Stomach (tissue), 9 donors: Measurements from ENCODE around the gene MOV10L1. TPM values are rescaled to one million over a fixed set of nuclear protein-coding genes. Genes with fewer than 3 reads are reported as not detected.
A peak's percentile ranks its signal among the peaks of the same experiment; 100 is the strongest.

Source experiments
- DNase-seq, 2 donors: peaks; one replicate each; pipeline versions ENCODE4 v3.0.0 to v3.0.0-alpha.2; 2013 to 2019
- H3K27ac ChIP-seq, 5 donors: fragments of 200-600 bp in 4 of 5; sonication (generic) in 4 of 5; one replicate each; pipeline ENCODE4 v1.5.1; 2013 to 2019; ENCODE audit warnings: mild to moderate bottlenecking in 1 of 5, moderate library complexity in 1 of 5
- H3K27me3 ChIP-seq, 3 donors: fragments of 200-600 bp; sonication (generic); one replicate each; pipeline ENCODE4 v1.5.1; 2017 to 2019; ENCODE audit warnings: mixed run types in 1 of 3
- H3K36me3 ChIP-seq, 4 donors: fragments of 200-600 bp; sonication (generic); 1 replicate in 3 of 4; 2 replicates in 1 of 4; pipeline ENCODE4 v1.5.1; 2016 to 2019
- H3K4me1 ChIP-seq, 4 donors: fragments of 200-600 bp; sonication (generic); one replicate each; pipeline ENCODE4 v1.5.1; 2016 to 2019
- H3K4me3 ChIP-seq, 4 donors: fragments of 200-600 bp; sonication (generic) in 3 of 4; one replicate each; pipeline ENCODE4 v1.5.1; 2016 to 2019; ENCODE audit warnings: mild to moderate bottlenecking in 1 of 4
- H3K9me3 ChIP-seq, 4 donors: fragments of 200-600 bp; sonication (generic); one replicate each; pipeline ENCODE4 v1.5.1; 2016 to 2019
- CTCF ChIP-seq, 7 experiments: fragments of 450-650 bp in 4 of 7; fragments of 200-600 bp in 3 of 7; sonication (generic) in 3 of 7; IDR thresholded peaks; one replicate each; pipeline ENCODE4 v1.5.1; 2016 to 2019; ENCODE audit warnings: antibody characterized with exemption in 7 of 7, control low read depth in 2 of 7, mild to moderate bottlenecking in 1 of 7
- EP300 ChIP-seq: sonication (generic); formaldehyde crosslinking; IDR thresholded peaks from one replicate; pipeline ENCODE4 v1.6.1; 2017; ENCODE audit warnings: antibody characterized with exemption
- POLR2A ChIP-seq, 4 donors: fragments of 450-650 bp; IDR thresholded peaks; one replicate each; pipeline ENCODE4 v1.6.1; 2016; ENCODE audit warnings: antibody characterized with exemption in 4 of 4, control low read depth in 2 of 4, mild to moderate bottlenecking in 1 of 4, moderate library complexity in 1 of 4
- POLR2AphosphoS5 ChIP-seq, 3 donors: sonication (generic); formaldehyde crosslinking; IDR thresholded peaks; one replicate each; pipeline ENCODE4 v1.6.1; 2016; ENCODE audit warnings: antibody characterized with exemption in 3 of 3
- WGBS, 5 donors: extraction: QIAGEN DNeasy Blood & Tissue Kit in 3 of 5; methylation state at CpG; one replicate each; pipeline versions ENCODE4 v1.1.5 to v1.1.7; 2013 to 2018; 5-methylcytosine and 5-hydroxymethylcytosine counted together
- intact Hi-C: fragments of 100-400 bp; cut with DNase I; formaldehyde crosslinking; loops from one replicate; pipeline ENCODE4 v1.15.1; 2023; ENCODE audit warnings: low total_unique reads
- polyA plus RNA-seq, 3 donors: library from polyadenylated mRNA; stranded (reverse); fragments of 200-250 nt; gene quantifications; one replicate each; pipeline ENCODE4 v1.2.3, GENCODE V29; 2013
- total RNA-seq, 5 donors: library from RNA; depleted of rRNA; stranded (reverse); fragments of >200 nt; gene quantifications; one replicate each; pipeline versions ENCODE4 v1.1.0 to v1.2.3, GENCODE V29; 2014 to 2016
- donor health status: healthy with polysubstance abuse.
- donor health status: Bipolar disorder and iron deficiency.
- donor health status: healthy.

Gene MOV10L1
- total and polyA plus RNA-seq, 8 donors, result 0.12 to 2.8 (median 0.46) TPM; not detected in 3

GRCh38 chr22:50102946-50103345 lies 13.1 kb downstream of the MOV10L1 start:
- TF ChIP-seq POLR2A (IDR thresholded peaks at IDR 0.05), result no peak
- TF ChIP-seq POLR2AphosphoS5 (IDR thresholded peaks at IDR 0.05), result no peak
- no peak for TF ChIP-seq CTCF (IDR thresholded peaks at IDR 0.05)
- no peak for TF ChIP-seq EP300
- H3K4me1 ChIP-seq, result no peaks in the 10 kb centered on the region
- no peak for DNase-seq
- intact Hi-C loops, result no loop called here
- H3K9me3 ChIP-seq, result no peaks in the 10 kb centered on the region
- H3K27ac ChIP-seq, result no peak overlapping the region
- H3K4me3 ChIP-seq, result no peak overlapping the region
- H3K27me3 ChIP-seq, result peaks cover 0 to 7% (median 0%) of the 10 kb centered on the region in 3 donors
- no peaks in the 10 kb centered on the region for H3K36me3 ChIP-seq
- WGBS, 5 donors, result 42 to 56% (median 47%) methylated on average over 11 of the region's 11 CpGs

- no peak overlapping the region for H3K4me3 ChIP-seq
- no peak overlapping the region for H3K27ac ChIP-seq
- DNase-seq, result no peak
- H3K4me1 ChIP-seq, result no peaks in the 10 kb centered on the region
- TF ChIP-seq CTCF (IDR thresholded peaks at IDR 0.05), result no peak
- no peak for TF ChIP-seq POLR2A (IDR thresholded peaks at IDR 0.05)
- TF ChIP-seq EP300, result no peak
- no peak for TF ChIP-seq POLR2AphosphoS5 (IDR thresholded peaks at IDR 0.05)
- no peaks in the 10 kb centered on the region for H3K36me3 ChIP-seq
- 48 to 64% (median 59%) methylated on average over 6 of the region's 6 CpGs for WGBS, 5 donors
- peaks cover 0 to 9% (median 0%) of the 10 kb centered on the region in 3 donors for H3K27me3 ChIP-seq
- intact Hi-C loops, result no loop called here
- H3K9me3 ChIP-seq, result no peaks in the 10 kb centered on the region
Observed at GRCh38 chr22:50104141-50104544, 14.3 kb downstream of the MOV10L1 start.

- intact Hi-C loops, result no loop called here
- Histone ChIP-seq H3K4me3 (no peak overlapping the region), H3K36me3 (no peaks in the 10 kb centered on the region), H3K27ac (no peak overlapping the region), H3K4me1 (no peaks in the 10 kb centered on the region), H3K9me3 (no peaks in the 10 kb centered on the region), H3K27me3 (peaks cover 0 to 9% (median 0%) of the 10 kb centered on the region in 3 donors)
- peak in 1 of 2 donors; percentile 79 for DNase-seq
- WGBS, 5 donors, result 55 to 63% (median 59%) methylated on average over 9 of the region's 9 CpGs
- TF ChIP-seq EP300, result no peak
- no peak for TF ChIP-seq POLR2AphosphoS5 (IDR thresholded peaks at IDR 0.05)
- no peak for TF ChIP-seq CTCF (IDR thresholded peaks at IDR 0.05)
- no peak for TF ChIP-seq POLR2A (IDR thresholded peaks at IDR 0.05)
Observed at GRCh38 chr22:50105208-50106100, 15.6 kb downstream of the MOV10L1 start.

GRCh38 chr22:50107529-50107928 lies 17.7 kb downstream of the MOV10L1 start:
- intact Hi-C loops, result no loop called here
- peaks cover 0 to 10% (median 0%) of the 10 kb centered on the region in 4 donors for H3K4me1 ChIP-seq
- no peaks in the 10 kb centered on the region for H3K9me3 ChIP-seq
- no peak overlapping the region for H3K27ac ChIP-seq
- WGBS, 5 donors, result 78 to 88% (median 80%) methylated on average over 9 of the region's 9 CpGs
- no peak for TF ChIP-seq EP300
- no peak for TF ChIP-seq POLR2AphosphoS5 (IDR thresholded peaks at IDR 0.05)
- no peak for TF ChIP-seq CTCF (IDR thresholded peaks at IDR 0.05)
- no peak for TF ChIP-seq POLR2A (IDR thresholded peaks at IDR 0.05)
- no peak overlapping the region for H3K4me3 ChIP-seq
- no peak for DNase-seq
- peaks cover 0 to 21% (median 6%) of the 10 kb centered on the region in 3 donors for H3K27me3 ChIP-seq
- H3K36me3 ChIP-seq, result no peaks in the 10 kb centered on the region
